Neural crest cell (in vitro differentiated cells): Measurements from ENCODE around the gene OR2T11. TPM values are rescaled to one million over a fixed set of nuclear protein-coding genes. Genes with fewer than 3 reads are reported as not detected.
"Not testable (repeated sequence)": the region's sequence is repeated elsewhere in the genome, so short reads cannot be mapped to it uniquely, and the experiment has no call there.

Source experiments
- DNase-seq: peaks from one replicate; pipeline ENCODE4 v3.0.0; 2021; ENCODE audit warnings: low read depth, mixed read lengths, low spot score
- H3K27ac Mint-ChIP-seq: one replicate; pipeline ENCODE4 v1.8.0; 2021; ENCODE audit warnings: mild to moderate bottlenecking, mixed read lengths; ENCODE audit not compliant: unreplicated experiment
- H3K27me3 Mint-ChIP-seq: 2 replicates; pipeline ENCODE4 v1.8.0; 2021; ENCODE audit warnings: low read depth, mild to moderate bottlenecking, mixed read lengths
- H3K36me3 Mint-ChIP-seq: 2 replicates; pipeline ENCODE4 v1.8.0; 2021; ENCODE audit warnings: low read depth, mild to moderate bottlenecking, mixed read lengths
- H3K4me1 Mint-ChIP-seq: 2 replicates; pipeline ENCODE4 v1.8.0; 2021; ENCODE audit warnings: mixed read lengths
- H3K4me3 Mint-ChIP-seq: one replicate; pipeline ENCODE4 v1.8.0; 2021; ENCODE audit warnings: mild to moderate bottlenecking, mixed read lengths
- H3K9me3 Mint-ChIP-seq: 2 replicates; pipeline ENCODE4 v1.8.0; 2021; ENCODE audit warnings: mixed read lengths
- total RNA-seq: library from RNA; stranded (reverse); gene quantifications from 2 replicates; pipeline ENCODE4 v1.2.1, GENCODE V29; 2021
- TF ChIP-seq, protein P1 (sequence below): fragments of 200-600 bp; sonication (generic); conservative IDR thresholded peaks from 2 replicates; pipeline ENCODE4 v1.5.0; 2021; ENCODE audit warnings: antibody characterized with exemption, mild to moderate bottlenecking

The OR2T11 gene
- total RNA-seq, 1 donor from 2014 or later, result not detected

GRCh38 chr1:248576260-248576980 is 58.5 kb downstream of the OR2T11 start:
- Mint-ChIP-seq H3K4me3 (no peak overlapping the region), H3K36me3 (peaks cover 2% of the 10 kb centered on the region), H3K9me3 (peaks cover 19% of the 10 kb centered on the region), H3K4me1 (no peaks in the 10 kb centered on the region), H3K27ac (no peak overlapping the region), H3K27me3 (no peaks in the 10 kb centered on the region)
- DNase-seq, result no peak
- TF ChIP-seq, protein P1, sequence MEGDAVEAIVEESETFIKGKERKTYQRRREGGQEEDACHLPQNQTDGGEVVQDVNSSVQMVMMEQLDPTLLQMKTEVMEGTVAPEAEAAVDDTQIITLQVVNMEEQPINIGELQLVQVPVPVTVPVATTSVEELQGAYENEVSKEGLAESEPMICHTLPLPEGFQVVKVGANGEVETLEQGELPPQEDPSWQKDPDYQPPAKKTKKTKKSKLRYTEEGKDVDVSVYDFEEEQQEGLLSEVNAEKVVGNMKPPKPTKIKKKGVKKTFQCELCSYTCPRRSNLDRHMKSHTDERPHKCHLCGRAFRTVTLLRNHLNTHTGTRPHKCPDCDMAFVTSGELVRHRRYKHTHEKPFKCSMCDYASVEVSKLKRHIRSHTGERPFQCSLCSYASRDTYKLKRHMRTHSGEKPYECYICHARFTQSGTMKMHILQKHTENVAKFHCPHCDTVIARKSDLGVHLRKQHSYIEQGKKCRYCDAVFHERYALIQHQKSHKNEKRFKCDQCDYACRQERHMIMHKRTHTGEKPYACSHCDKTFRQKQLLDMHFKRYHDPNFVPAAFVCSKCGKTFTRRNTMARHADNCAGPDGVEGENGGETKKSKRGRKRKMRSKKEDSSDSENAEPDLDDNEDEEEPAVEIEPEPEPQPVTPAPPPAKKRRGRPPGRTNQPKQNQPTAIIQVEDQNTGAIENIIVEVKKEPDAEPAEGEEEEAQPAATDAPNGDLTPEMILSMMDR, result no peak

DNA sequence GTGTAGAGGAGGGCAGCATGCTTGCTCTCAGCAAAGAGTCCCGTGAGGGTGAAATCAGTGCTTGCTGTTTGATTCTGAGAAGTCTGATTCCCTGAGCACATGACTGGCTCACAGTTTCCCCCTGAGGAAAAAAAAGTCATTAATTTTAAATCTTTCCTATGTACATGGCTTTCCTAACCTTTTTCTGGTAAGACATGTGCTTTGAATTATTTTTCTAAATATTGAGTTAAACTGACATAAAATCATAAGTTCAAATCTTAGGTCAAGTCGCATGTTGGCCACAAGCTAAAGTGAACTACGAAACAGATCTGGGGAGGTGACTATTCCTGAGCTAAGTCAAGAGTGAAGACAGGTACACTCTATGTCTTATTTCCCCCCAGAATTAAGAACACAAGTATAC is 60.2 kb downstream of the OR2T11 start, which contains the start of gene OR2T34:
Gene OR2T34 (minus strand): TSS at position 101 of the 400 bp plus-strand sequence. CDS start 0 bp downstream, at position 101.
- not testable (repeated sequence) for H3K9me3 Mint-ChIP-seq, H3K27me3 Mint-ChIP-seq, H3K36me3 Mint-ChIP-seq, H3K27ac Mint-ChIP-seq, H3K4me1 Mint-ChIP-seq, H3K4me3 Mint-ChIP-seq, DNase-seq

- H3K27me3 Mint-ChIP-seq, H3K4me1 Mint-ChIP-seq, DNase-seq, H3K36me3 Mint-ChIP-seq, H3K27ac Mint-ChIP-seq, H3K9me3 Mint-ChIP-seq, H3K4me3 Mint-ChIP-seq: not testable (repeated sequence)
These were observed 61.0 kb downstream of the OR2T11 start for GRCh38 chr1:248573856-248574255.

Other genes with a start within 250 kb of the OR2T11 start
- gene OR2T1, start 232.0 kb downstream of the OR2T11 start, total RNA-seq, result not detected in 2 replicates
- not detected in 2 replicates for gene OR2T2, start 189.5 kb downstream of the OR2T11 start, total RNA-seq
- not detected in 2 replicates for gene OR2T3, start 161.7 kb downstream of the OR2T11 start, total RNA-seq
- gene OR2T5, start 146.5 kb downstream of the OR2T11 start, total RNA-seq, result not detected in 2 replicates
- not detected in 2 replicates for gene OR2G6, start 127.0 kb downstream of the OR2T11 start, total RNA-seq
- gene OR2T29, start 72.3 kb downstream of the OR2T11 start, total RNA-seq, result not detected in 2 replicates
- not detected in 2 replicates for gene OR2T34, start 60.3 kb downstream of the OR2T11 start, total RNA-seq
- not detected in 2 replicates for gene OR2T10, start 37.4 kb downstream of the OR2T11 start, total RNA-seq
- gene OR2T35, start 10.2 kb upstream of the OR2T11 start, total RNA-seq, result not detected in 2 replicates
- not detected in 2 replicates for gene OR2T27, start 20.4 kb upstream of the OR2T11 start, total RNA-seq
- not detected in 2 replicates for gene OR14I1, start 67.7 kb upstream of the OR2T11 start, total RNA-seq
- gene LYPD8, start 120.7 kb upstream of the OR2T11 start, total RNA-seq, result not detected in 2 replicates
- gene SH3BP5L, start 190.8 kb upstream of the OR2T11 start, total RNA-seq, result 26.9 and 28.9 TPM in 2 replicates
- 44.4 and 46.8 TPM in 2 replicates for gene ZNF672, start 203.1 kb upstream of the OR2T11 start, total RNA-seq
- 72.5 and 72.8 TPM in 2 replicates for gene ZNF692, start 224.0 kb upstream of the OR2T11 start, total RNA-seq